ENCODE measurements around the gene HBM. TPM values are rescaled to one million over a fixed set of nuclear protein-coding genes. Genes with fewer than 3 reads are reported as not detected.

HBM gene
- total RNA-seq, 4 donors from 2014 or later: 3.0 TPM; not detected in 3

DNA sequence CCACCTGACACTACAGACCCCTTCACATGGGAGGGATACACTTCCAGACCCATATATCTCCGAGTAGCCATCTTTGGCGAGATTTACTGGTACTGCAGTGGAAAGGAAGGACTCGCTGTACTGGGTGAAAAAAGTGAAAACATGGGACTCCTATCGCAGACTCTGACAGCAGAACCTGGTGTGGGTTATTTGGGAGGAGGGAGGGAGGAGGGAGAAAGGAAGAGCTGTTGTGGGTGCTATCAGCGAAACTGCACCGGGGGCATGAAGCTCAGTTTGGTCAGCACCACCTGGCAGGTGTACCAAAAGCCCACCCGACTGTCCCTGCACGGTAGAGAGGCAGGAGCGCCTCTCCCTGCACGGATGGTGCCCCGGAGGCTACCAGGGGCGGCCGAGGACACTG, 19.4 kb downstream of the HBM start:
- Histone ChIP-seq H3K4me1 (peaks cover 7 to 15% (median 14%) of the 10 kb centered on the region in 3 donors), H3K9me3 (no peaks in the 10 kb centered on the region), H3K36me3 (peaks cover 0 to 31% of the 10 kb centered on the region in 2 donors), H3K4me3 (no peak overlapping the region), H3K27me3 (peaks cover 12% of the 10 kb centered on the region), H3K27ac (no peak overlapping the region)
- WGBS, 2 donors (ENCODE audit: low coverage in 1 of 2): 60 to 69% methylated on average over 1 to 4 of the region's 13 CpGs
- TF ChIP-seq, protein P1, sequence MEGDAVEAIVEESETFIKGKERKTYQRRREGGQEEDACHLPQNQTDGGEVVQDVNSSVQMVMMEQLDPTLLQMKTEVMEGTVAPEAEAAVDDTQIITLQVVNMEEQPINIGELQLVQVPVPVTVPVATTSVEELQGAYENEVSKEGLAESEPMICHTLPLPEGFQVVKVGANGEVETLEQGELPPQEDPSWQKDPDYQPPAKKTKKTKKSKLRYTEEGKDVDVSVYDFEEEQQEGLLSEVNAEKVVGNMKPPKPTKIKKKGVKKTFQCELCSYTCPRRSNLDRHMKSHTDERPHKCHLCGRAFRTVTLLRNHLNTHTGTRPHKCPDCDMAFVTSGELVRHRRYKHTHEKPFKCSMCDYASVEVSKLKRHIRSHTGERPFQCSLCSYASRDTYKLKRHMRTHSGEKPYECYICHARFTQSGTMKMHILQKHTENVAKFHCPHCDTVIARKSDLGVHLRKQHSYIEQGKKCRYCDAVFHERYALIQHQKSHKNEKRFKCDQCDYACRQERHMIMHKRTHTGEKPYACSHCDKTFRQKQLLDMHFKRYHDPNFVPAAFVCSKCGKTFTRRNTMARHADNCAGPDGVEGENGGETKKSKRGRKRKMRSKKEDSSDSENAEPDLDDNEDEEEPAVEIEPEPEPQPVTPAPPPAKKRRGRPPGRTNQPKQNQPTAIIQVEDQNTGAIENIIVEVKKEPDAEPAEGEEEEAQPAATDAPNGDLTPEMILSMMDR (IDR thresholded peaks at IDR 0.05): no peak
- TF ChIP-seq POLR2AphosphoS5 (IDR thresholded peaks at IDR 0.05) (no peak), POLR2A (IDR thresholded peaks at IDR 0.05) (no peak), EP300 (IDR thresholded peaks at IDR 0.05) (no peak)
- no peak for ATAC-seq

DNA sequence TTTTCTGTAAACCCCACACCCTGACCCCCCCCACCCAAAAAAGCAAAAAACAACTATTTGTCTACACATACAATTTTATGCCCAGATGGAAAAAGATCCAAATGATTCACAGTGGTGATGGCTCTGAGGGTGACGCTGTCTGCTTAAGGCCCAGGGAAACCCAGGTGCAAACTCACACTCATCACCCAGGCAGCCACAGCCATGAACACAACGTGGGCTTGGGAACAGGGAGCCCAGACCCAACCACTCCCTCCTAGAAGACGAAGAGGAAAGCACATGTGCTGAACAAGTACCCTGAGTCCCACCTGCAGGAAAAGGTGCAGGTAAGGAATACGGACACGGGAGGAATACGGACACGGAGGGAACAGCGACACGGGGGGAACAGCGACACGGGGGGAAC, 19.9 kb downstream of the HBM start:
- H3K36me3 ChIP-seq: peaks cover 0 to 36% of the 10 kb centered on the region in 2 donors
- H3K9me3 ChIP-seq: no peaks in the 10 kb centered on the region
- no peak overlapping the region for H3K27ac ChIP-seq
- peaks cover 8% of the 10 kb centered on the region for H3K27me3 ChIP-seq
- no peak overlapping the region for H3K4me3 ChIP-seq
- H3K4me1 ChIP-seq: peaks cover 6 to 11% (median 9%) of the 10 kb centered on the region in 3 donors
- TF ChIP-seq, protein P1 (IDR thresholded peaks at IDR 0.05): no peak
- TF ChIP-seq EP300 (IDR thresholded peaks at IDR 0.05) (no peak), POLR2A (IDR thresholded peaks at IDR 0.05) (no peak), POLR2AphosphoS5 (IDR thresholded peaks at IDR 0.05) (no peak)
- WGBS, 2 donors (ENCODE audit: low coverage in 1 of 2): 31 to 58% methylated on average over 2 of the region's 11 CpGs
- ATAC-seq: no peak

DNA sequence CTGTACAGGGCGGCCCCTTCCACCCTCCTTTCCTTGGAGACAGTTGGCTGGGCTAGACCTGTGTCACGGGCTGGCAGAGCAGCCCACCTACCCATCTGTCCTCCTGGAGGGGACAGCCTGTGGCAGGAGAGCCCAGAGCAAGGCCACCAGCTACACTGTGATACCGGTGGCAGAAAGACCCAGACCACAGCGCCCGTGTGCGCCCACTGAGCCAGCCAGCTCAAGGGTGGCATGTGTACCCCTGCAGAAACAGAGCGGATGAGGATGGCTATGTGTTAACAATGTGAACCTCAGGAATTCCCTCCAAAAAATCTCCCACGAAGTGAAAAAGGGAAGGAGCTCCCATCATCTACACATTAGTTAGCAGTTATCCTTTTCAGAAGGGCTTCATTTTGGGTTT, 21.6 kb downstream of the HBM start:
- WGBS, 2 donors (ENCODE audit: low coverage in 1 of 2): 53 to 93% methylated on average over 2 of the region's 8 CpGs
- TF ChIP-seq POLR2A (IDR thresholded peaks at IDR 0.05) (no peak), EP300 (IDR thresholded peaks at IDR 0.05) (no peak), POLR2AphosphoS5 (IDR thresholded peaks at IDR 0.05) (no peak)
- H3K9me3 ChIP-seq: no peaks in the 10 kb centered on the region
- peaks cover 0 to 52% of the 10 kb centered on the region in 2 donors for H3K36me3 ChIP-seq
- no peak overlapping the region for H3K27ac ChIP-seq
- peak; percentile 22 for ATAC-seq
- H3K27me3 ChIP-seq: no peaks in the 10 kb centered on the region
- H3K4me1 ChIP-seq: no peaks in the 10 kb centered on the region
- H3K4me3 ChIP-seq: no peak overlapping the region

DNA sequence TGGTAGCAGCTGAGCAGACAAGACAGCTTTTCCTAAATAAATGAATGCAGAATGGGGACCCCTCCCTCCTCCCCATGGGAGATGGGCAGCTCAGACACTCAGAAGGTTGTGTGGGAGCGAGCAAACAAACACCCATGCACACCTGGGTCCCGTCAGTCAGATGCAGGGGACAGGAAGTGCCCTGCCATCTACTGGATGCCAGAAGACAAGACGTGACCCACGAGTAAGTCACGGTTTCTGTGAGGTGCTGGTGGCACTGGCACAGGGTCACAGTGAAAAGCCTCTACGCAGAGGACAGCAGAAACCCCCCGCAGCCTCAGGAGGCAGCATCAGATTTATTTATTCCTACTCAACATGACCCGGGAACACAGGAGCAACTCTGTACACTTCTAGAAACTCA, 22.9 kb downstream of the HBM start:
- TF ChIP-seq EP300 (IDR thresholded peaks at IDR 0.05) (no peak), POLR2AphosphoS5 (IDR thresholded peaks at IDR 0.05) (no peak)
- Histone ChIP-seq H3K27me3 (no peaks in the 10 kb centered on the region), H3K9me3 (no peaks in the 10 kb centered on the region), H3K4me3 (no peak overlapping the region), H3K4me1 (no peaks in the 10 kb centered on the region), H3K27ac (no peak overlapping the region), H3K36me3 (peaks cover 0 to 66% of the 10 kb centered on the region in 2 donors)
- 58 to 60% methylated on average over 1 to 6 of the region's 8 CpGs for WGBS, 2 donors (ENCODE audit: low coverage in 1 of 2)
- no peak for ATAC-seq

DNA sequence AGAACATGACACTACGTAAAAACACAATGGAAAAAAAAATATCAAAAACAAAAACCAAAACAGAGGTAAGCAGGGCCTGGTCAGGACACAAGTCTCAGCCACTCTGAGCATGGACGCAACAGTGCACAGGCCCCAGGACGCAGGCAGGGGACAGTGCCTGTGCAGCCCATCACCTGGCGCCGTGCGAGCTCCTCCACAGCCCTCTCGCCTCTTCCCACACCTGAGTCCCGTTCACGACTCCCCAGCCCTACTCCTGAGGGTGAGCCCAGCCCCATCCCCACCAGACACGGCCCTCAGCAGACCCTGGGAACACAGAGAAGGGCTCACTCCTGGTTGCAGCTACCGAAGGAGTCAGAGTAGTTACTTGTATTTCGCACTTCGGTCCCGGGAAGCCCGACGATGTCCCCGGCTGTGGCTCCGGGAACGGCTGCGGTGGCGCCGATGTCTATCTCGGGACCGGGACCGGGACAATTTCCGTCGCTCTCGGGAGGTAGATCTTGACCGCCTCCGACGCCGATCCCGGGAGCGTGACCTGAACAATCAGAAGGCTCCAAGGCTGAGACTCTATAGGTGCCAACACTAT, 23.9 kb downstream of the HBM start:
- no peak overlapping the region for H3K27ac ChIP-seq
- ATAC-seq: no peak
- H3K27me3 ChIP-seq: no peaks in the 10 kb centered on the region
- H3K36me3 ChIP-seq: peaks cover 0 to 76% of the 10 kb centered on the region in 2 donors
- WGBS, 2 donors (ENCODE audit: low coverage in 1 of 2): 87 to 91% methylated on average over 13 to 14 of the region's 34 CpGs
- no peak overlapping the region for H3K4me3 ChIP-seq
- no peak for TF ChIP-seq POLR2AphosphoS5 (IDR thresholded peaks at IDR 0.05)
- TF ChIP-seq POLR2A (IDR thresholded peaks at IDR 0.05): no peak
- TF ChIP-seq, protein P1 (IDR thresholded peaks at IDR 0.05): no peak
- no peak for TF ChIP-seq EP300 (IDR thresholded peaks at IDR 0.05)
- H3K9me3 ChIP-seq: no peaks in the 10 kb centered on the region
- no peaks in the 10 kb centered on the region for H3K4me1 ChIP-seq

DNA sequence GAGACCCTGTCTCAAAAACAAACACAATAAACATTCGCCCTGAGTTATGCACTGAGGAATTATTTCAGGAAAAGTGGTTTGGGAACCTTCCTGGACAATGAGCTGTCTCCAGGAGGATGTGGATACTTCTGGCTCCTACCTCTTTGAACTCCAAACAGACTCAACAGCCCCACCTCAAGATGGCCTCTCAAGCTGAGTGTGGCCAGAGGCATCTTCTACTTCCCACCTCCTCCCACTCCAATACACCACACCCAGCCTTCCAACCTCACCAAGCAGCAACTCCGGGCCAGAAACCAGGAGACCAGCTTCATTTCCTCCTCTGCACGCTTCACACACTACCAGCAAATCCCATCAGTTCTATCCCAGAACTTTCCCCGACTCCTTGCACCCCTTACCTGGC, 26.1 kb downstream of the HBM start:
- peaks cover 0 to 97% of the 10 kb centered on the region in 2 donors for H3K36me3 ChIP-seq
- no peak for ATAC-seq
- TF ChIP-seq, protein P1 (IDR thresholded peaks at IDR 0.05): no peak
- no peak for TF ChIP-seq POLR2AphosphoS5 (IDR thresholded peaks at IDR 0.05)
- TF ChIP-seq POLR2A (IDR thresholded peaks at IDR 0.05): no peak
- no peak for TF ChIP-seq EP300 (IDR thresholded peaks at IDR 0.05)
- no peaks in the 10 kb centered on the region for H3K27me3 ChIP-seq
- 87% methylated on average over 3 of the region's 4 CpGs; no CpG with 5 or more reads in 1 of the 2 donors for WGBS, 2 donors (ENCODE audit: low coverage in 1 of 2)
- H3K27ac ChIP-seq: no peak overlapping the region
- no peak overlapping the region for H3K4me3 ChIP-seq
- H3K4me1 ChIP-seq: no peaks in the 10 kb centered on the region
- H3K9me3 ChIP-seq: no peaks in the 10 kb centered on the region

All from gastroesophageal sphincter (tissue), 4 donors.